ENCODE measurements around the gene COMMD3. TPM values are rescaled to one million over a fixed set of nuclear protein-coding genes. Genes with fewer than 3 reads are reported as not detected.

The COMMD3 gene
- total and polyA plus RNA-seq, 10 donors, result 43.5 to 76.0 (median 53.4) TPM

DNA sequence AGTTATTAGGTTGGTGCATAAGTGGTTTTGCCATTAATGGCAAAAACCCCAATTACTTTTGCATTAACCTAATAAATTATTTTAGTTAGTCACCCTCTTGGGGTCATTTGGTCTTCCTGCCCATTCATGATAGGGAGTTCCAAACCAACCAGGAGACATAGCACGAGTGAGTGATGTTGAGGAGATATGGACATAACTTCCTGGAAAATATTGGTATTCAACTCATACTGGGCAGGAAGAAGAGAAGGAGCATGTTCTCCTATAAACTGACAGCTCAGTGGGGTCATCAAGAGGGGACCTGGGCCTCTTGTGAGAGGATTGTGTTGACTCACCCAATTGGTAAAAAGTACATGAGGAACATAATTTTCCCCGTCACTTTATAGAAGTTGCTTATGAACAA lies 52.8 kb downstream of the COMMD3 start:
- Histone ChIP-seq H3K27me3 (replicated peaks in 1 of 7) (no peaks in the 10 kb centered on the region), H3K9me3 (no peaks in the 10 kb centered on the region), H3K36me3 (no peaks in the 10 kb centered on the region), H3K4me3 (no peak overlapping the region), H3K4me1 (peaks cover 0 to 24% (median 7%) of the 10 kb centered on the region in 6 donors), H3K27ac (no peak overlapping the region)
- TF ChIP-seq POLR2A (IDR thresholded peaks at IDR 0.05) (no peak), POLR2AphosphoS5 (IDR thresholded peaks at IDR 0.05) (no peak), CTCF (IDR thresholded peaks at IDR 0.05 in 8 of 11, conservative IDR thresholded peaks at IDR 0.05 in 3 of 11) (no peak)
- no peak for DNase-seq
- intact Hi-C loops (cut with DNase I; ENCODE audit: low total_unique reads), result no loop called here
- WGBS, 5 donors, result 44 to 74% (median 49%) methylated on average over 2 of the region's 2 CpGs

DNA sequence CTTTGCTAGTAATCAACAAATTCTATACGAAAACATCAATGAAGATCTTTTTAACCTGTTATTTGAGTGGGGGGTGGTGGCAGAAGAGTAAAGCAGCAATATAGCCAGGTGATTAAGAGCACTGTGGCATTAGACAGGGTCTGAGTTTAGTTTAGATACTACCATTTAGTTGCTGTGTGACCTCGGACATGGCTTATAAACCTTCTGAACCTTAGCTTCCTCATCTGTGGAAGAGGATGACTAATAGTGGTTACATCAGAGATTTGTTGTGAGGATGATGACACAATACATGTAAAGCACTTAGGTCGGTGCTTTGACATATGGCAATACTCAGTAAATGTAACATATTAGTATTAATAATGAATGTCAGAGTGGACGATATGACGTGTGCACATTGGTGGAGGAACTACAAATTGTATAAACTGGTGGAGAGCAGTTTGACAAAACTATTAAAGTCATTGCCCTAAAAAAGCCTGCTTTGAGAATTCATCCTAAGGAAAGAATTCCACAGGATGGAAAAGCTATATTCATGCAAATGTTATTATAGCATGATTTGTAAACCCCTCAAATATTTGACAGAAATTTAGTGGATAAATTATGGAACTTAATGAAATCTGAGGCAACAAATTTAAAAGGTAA lies 53.4 kb downstream of the COMMD3 start:
- H3K4me1 ChIP-seq, result peaks cover 0 to 24% (median 7%) of the 10 kb centered on the region in 6 donors
- H3K27me3 ChIP-seq (replicated peaks in 1 of 7), result no peaks in the 10 kb centered on the region
- DNase-seq, result no peak
- WGBS, 5 donors, result 66 to 84% (median 70%) methylated on average over 5 of the region's 5 CpGs
- no peak overlapping the region for H3K4me3 ChIP-seq
- TF ChIP-seq POLR2AphosphoS5 (IDR thresholded peaks at IDR 0.05) (no peak), CTCF (IDR thresholded peaks at IDR 0.05 in 8 of 11, conservative IDR thresholded peaks at IDR 0.05 in 3 of 11) (no peak), POLR2A (IDR thresholded peaks at IDR 0.05) (no peak)
- intact Hi-C loops (cut with DNase I; ENCODE audit: low total_unique reads), result no loop called here
- H3K36me3 ChIP-seq, result no peaks in the 10 kb centered on the region
- H3K27ac ChIP-seq, result no peak overlapping the region
- no peaks in the 10 kb centered on the region for H3K9me3 ChIP-seq

Small RNA genes within 50 kb of the gene (small RNA-seq; reads per million reads assigned to genes)
- 0 to 0.14 (median 0) reads per million in 4 donors for gene AL158211.3

Other genes starting within 250 kb of the COMMD3 start
- gene EBLN1, start 98.4 kb upstream of the COMMD3 start, total RNA-seq, result not detected
- gene EBLN1, start 98.4 kb upstream of the COMMD3 start, polyA plus RNA-seq, result not detected
- 10 to 100 TPM; 47.1 to 89.7 (median 68.2) TPM for gene BMI1, start 4.7 kb downstream of the COMMD3 start, total RNA-seq
- 10 to 100 TPM; 26.9 to 38.7 (median 27.1) TPM for gene BMI1, start 4.7 kb downstream of the COMMD3 start, polyA plus RNA-seq
- not detected for gene SPAG6, start 29.1 kb downstream of the COMMD3 start, total RNA-seq
- under 1 TPM in 1 of 3 donors, not detected in 2; 0.11 TPM for gene SPAG6, start 29.1 kb downstream of the COMMD3 start, polyA plus RNA-seq

Measured in spleen (tissue), 11 donors.